ENCODE data around the gene KLHL12. TPM values are rescaled to one million over a fixed set of nuclear protein-coding genes. Genes with fewer than 3 reads are reported as not detected.

KLHL12 gene
- total RNA-seq, 1 donor from 2014 or later = 24.9 TPM

DNA sequence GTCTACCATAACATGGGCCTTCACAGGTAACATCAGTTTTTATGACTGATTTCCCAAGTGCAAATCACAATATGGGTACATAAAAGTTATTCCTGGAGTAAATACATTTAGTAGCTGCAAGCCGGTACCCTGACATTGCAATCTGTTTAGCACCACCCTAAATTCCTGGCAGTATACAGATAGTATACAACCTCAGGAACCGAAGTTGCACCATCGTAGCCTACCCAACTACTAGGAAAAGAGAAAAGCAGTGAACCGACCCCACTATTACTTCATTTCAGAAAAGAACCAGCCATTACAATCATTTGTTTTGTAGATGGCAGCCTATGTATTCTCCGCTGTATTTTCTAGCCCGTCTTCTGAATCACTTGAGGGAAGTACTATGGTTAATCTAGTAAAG, 29.9 kb upstream of the KLHL12 start:
- Mint-ChIP-seq H3K9me3 (ENCODE audit: unreplicated experiment) (no peaks in the 10 kb centered on the region), H3K27me3 (ENCODE audit: low read depth, unreplicated experiment) (no peaks in the 10 kb centered on the region), H3K4me1 (ENCODE audit: low read depth, unreplicated experiment) (peaks cover 27% of the 10 kb centered on the region), H3K36me3 (ENCODE audit: low read depth, unreplicated experiment) (peaks cover 7% of the 10 kb centered on the region), H3K27ac (ENCODE audit: unreplicated experiment) (no peak overlapping the region), H3K4me3 (ENCODE audit: unreplicated experiment) (peak overlapping the region; percentile 93)
- Histone ChIP-seq H3K27ac (ENCODE audit: low read depth, low read length) (peak overlapping the region; percentile 89), H3K4me1 (ENCODE audit: insufficient read depth, low read length) (peaks cover 22% of the 10 kb centered on the region), H3K27me3 (ENCODE audit: insufficient read depth, low read length) (no peaks in the 10 kb centered on the region), H3K4me3 (ENCODE audit: insufficient read depth, low read depth, low read length) (peak overlapping the region; percentile 93), H4K20me1 (ENCODE audit: insufficient read depth, low read length) (peaks cover 54% of the 10 kb centered on the region), H3K79me2 (ENCODE audit: insufficient read depth, low read length) (peaks cover 61% of the 10 kb centered on the region), H2AFZ (ENCODE audit: low read depth, low read length) (no peak overlapping the region), H3K9ac (ENCODE audit: low read length) (peak overlapping the region; percentile 98), H3K4me2 (ENCODE audit: low read length) (peak overlapping the region; percentile 99), H3K36me3 (ENCODE audit: insufficient read depth, low read length) (no peaks in the 10 kb centered on the region), H3K9me3 (ENCODE audit: insufficient read depth, low read depth, low read length) (no peaks in the 10 kb centered on the region)
- TF ChIP-seq, protein P1, sequence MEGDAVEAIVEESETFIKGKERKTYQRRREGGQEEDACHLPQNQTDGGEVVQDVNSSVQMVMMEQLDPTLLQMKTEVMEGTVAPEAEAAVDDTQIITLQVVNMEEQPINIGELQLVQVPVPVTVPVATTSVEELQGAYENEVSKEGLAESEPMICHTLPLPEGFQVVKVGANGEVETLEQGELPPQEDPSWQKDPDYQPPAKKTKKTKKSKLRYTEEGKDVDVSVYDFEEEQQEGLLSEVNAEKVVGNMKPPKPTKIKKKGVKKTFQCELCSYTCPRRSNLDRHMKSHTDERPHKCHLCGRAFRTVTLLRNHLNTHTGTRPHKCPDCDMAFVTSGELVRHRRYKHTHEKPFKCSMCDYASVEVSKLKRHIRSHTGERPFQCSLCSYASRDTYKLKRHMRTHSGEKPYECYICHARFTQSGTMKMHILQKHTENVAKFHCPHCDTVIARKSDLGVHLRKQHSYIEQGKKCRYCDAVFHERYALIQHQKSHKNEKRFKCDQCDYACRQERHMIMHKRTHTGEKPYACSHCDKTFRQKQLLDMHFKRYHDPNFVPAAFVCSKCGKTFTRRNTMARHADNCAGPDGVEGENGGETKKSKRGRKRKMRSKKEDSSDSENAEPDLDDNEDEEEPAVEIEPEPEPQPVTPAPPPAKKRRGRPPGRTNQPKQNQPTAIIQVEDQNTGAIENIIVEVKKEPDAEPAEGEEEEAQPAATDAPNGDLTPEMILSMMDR (IDR thresholded peaks at IDR 0.05; ENCODE audit: insufficient read depth, low read depth, low read length) = no peak
- TF ChIP-seq EZH2 (IDR thresholded peaks at IDR 0.05; ENCODE audit: insufficient read depth, low read length) = no peak
- FAIRE-seq (no peak), DNase-seq (ENCODE audit: low read depth) (no peak)

DNA sequence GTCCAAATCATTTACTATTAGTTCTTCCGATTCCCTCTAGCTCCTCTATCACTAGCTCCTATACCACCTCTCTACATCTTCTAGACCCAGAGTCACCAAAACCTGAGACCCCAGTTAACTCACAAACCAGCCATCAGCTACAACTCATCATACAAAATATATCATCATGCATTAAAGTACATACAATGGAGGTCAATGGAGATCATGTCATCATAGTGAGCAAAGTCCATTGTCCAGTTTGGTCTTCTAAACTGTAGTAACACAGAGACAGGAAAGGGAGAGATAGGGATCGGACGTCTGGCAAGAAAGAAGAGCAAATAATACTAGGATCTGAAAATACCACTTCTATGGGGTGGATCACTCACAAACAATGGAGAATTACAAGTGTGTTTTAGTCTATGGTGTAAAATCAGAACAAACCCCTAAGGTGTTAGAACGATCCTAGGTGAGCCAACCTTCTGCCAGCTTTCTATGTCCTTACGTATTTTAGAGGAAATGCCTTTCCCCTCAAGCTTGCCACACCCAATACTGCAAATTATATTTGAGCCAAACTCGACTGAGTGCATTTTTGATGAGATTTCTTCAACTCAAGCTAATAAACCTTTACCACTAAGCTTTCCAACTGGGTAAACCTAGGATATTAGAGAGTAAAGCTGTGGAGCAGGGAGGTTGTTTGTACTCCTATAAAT, 27.2 kb upstream of the KLHL12 start:
- H3K27ac Mint-ChIP-seq (ENCODE audit: unreplicated experiment) = no peak overlapping the region
- no peak overlapping the region for H3K9ac ChIP-seq (ENCODE audit: low read length)
- DNase-seq (ENCODE audit: low read depth) = no peak
- H3K9me3 ChIP-seq (ENCODE audit: insufficient read depth, low read depth, low read length) = no peaks in the 10 kb centered on the region
- H3K4me3 Mint-ChIP-seq (ENCODE audit: unreplicated experiment) = no peak overlapping the region
- no peaks in the 10 kb centered on the region for H3K27me3 ChIP-seq (ENCODE audit: insufficient read depth, low read length)
- H4K20me1 ChIP-seq (ENCODE audit: insufficient read depth, low read length) = peaks cover 70% of the 10 kb centered on the region
- H3K36me3 ChIP-seq (ENCODE audit: insufficient read depth, low read length) = no peaks in the 10 kb centered on the region
- H3K27me3 Mint-ChIP-seq (ENCODE audit: low read depth, unreplicated experiment) = no peaks in the 10 kb centered on the region
- no peak overlapping the region for H3K4me3 ChIP-seq (ENCODE audit: insufficient read depth, low read depth, low read length)
- no peak overlapping the region for H3K4me2 ChIP-seq (ENCODE audit: low read length)
- H3K4me1 Mint-ChIP-seq (ENCODE audit: low read depth, unreplicated experiment) = peaks cover 21% of the 10 kb centered on the region
- H3K4me1 ChIP-seq (ENCODE audit: insufficient read depth, low read length) = peaks cover 16% of the 10 kb centered on the region
- peaks cover 76% of the 10 kb centered on the region for H3K79me2 ChIP-seq (ENCODE audit: insufficient read depth, low read length)
- no peak for TF ChIP-seq EZH2 (IDR thresholded peaks at IDR 0.05; ENCODE audit: insufficient read depth, low read length)
- TF ChIP-seq, protein P1 (IDR thresholded peaks at IDR 0.05; ENCODE audit: insufficient read depth, low read depth, low read length) = no peak
- no peak for FAIRE-seq
- no peak overlapping the region for H3K27ac ChIP-seq (ENCODE audit: low read depth, low read length)
- no peak overlapping the region for H2AFZ ChIP-seq (ENCODE audit: low read depth, low read length)
- no peaks in the 10 kb centered on the region for H3K9me3 Mint-ChIP-seq (ENCODE audit: unreplicated experiment)
- no peaks in the 10 kb centered on the region for H3K36me3 Mint-ChIP-seq (ENCODE audit: low read depth, unreplicated experiment)

DNA sequence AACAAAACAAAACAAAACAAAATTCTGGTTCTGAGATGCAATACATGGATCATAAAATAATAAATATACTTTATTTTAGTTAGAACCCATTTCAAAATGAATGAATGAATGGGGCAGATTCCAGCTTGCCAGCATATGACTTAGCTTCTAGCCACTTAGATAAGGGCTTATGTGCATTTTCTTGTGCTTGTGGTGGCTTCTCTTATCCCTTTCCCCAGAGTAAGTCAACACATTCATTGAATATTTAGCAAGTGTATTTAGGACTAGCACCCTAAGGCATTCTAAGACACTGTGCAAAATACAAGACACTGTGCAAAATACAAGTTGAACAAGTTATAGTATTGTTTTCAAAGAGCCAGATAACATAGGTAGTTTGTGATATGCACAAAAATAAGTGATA, 26.4 kb upstream of the KLHL12 start:
- no peak overlapping the region for H3K27ac Mint-ChIP-seq (ENCODE audit: unreplicated experiment)

More for the DNA sequence above, 26.4 kb upstream of the KLHL12 start:
- Histone ChIP-seq H3K4me2 (ENCODE audit: low read length) (no peak overlapping the region), H3K79me2 (ENCODE audit: insufficient read depth, low read length) (peaks cover 76% of the 10 kb centered on the region), H3K27me3 (ENCODE audit: insufficient read depth, low read length) (no peaks in the 10 kb centered on the region), H3K36me3 (ENCODE audit: insufficient read depth, low read length) (no peaks in the 10 kb centered on the region), H3K4me1 (ENCODE audit: insufficient read depth, low read length) (peaks cover 8% of the 10 kb centered on the region), H3K9ac (ENCODE audit: low read length) (no peak overlapping the region), H3K27ac (ENCODE audit: low read depth, low read length) (no peak overlapping the region), H3K9me3 (ENCODE audit: insufficient read depth, low read depth, low read length) (no peaks in the 10 kb centered on the region), H3K4me3 (ENCODE audit: insufficient read depth, low read depth, low read length) (no peak overlapping the region), H4K20me1 (ENCODE audit: insufficient read depth, low read length) (peaks cover 70% of the 10 kb centered on the region), H2AFZ (ENCODE audit: low read depth, low read length) (no peak overlapping the region)
- Mint-ChIP-seq H3K4me3 (ENCODE audit: unreplicated experiment) (no peak overlapping the region), H3K36me3 (ENCODE audit: low read depth, unreplicated experiment) (no peaks in the 10 kb centered on the region), H3K4me1 (ENCODE audit: low read depth, unreplicated experiment) (peaks cover 14% of the 10 kb centered on the region), H3K9me3 (ENCODE audit: unreplicated experiment) (no peaks in the 10 kb centered on the region), H3K27me3 (ENCODE audit: low read depth, unreplicated experiment) (no peaks in the 10 kb centered on the region)
- TF ChIP-seq, protein P1 (IDR thresholded peaks at IDR 0.05; ENCODE audit: insufficient read depth, low read depth, low read length) = no peak
- no peak for TF ChIP-seq EZH2 (IDR thresholded peaks at IDR 0.05; ENCODE audit: insufficient read depth, low read length)
- DNase-seq (ENCODE audit: low read depth) = no peak
- no peak for FAIRE-seq

All from astrocyte (in vitro differentiated cells and primary cell).